GM21447 (cell line): Measurements from ENCODE around the gene SH2D3A.

Source experiments
- ATAC-seq: cut with Tn5 transposase; IDR thresholded peaks from one replicate; pipeline ENCODE4 v1.9.1; 2021; ENCODE audit not compliant: unreplicated experiment

SH2D3A gene

DNA sequence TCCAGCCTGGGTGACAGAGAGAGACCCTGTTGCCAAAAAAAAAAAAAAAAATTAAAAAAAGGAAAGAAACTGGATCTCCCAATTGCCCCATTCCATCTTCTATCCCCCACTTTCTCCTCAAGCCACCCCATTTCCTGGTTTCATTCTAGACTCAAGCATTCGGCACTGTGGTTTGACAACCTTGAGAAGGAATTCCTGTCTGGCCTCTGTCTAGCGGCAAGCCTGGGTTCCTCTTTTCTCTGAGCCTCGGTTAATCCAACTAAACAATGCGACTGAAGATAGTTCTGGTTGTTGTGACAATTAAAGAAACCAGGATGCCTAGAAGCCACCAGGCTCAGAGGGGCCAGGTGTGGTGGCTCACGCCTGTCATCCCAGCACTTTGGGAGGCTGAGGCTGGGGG lies 43.5 kb downstream of the SH2D3A start:
- no peak for ATAC-seq

DNA sequence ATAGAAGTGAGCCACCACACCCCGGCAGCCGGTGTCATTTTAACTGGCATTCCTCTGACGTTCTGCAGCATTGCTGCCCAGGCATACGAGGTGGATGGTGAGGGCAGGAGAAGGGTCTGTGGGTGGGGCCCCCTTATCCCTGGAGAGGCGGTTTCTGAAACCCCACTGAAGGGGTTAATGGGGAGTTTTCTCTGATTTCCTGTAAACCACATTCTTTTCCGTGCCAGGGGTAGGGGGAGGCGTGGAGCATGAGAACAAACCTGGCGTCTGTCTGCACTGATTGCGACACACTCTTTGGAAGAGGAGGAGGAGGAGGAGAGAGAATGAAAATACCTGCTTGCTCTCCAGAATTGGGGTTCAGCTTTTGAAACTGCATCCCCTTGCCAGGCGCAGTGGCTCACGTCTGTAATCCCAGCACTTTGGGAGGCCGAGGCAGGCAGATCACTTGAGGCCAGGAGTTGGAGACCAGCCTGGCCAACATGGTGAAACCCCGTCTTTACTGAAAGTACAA lies 44.1 kb downstream of the SH2D3A start:
- ATAC-seq: no peak

DNA sequence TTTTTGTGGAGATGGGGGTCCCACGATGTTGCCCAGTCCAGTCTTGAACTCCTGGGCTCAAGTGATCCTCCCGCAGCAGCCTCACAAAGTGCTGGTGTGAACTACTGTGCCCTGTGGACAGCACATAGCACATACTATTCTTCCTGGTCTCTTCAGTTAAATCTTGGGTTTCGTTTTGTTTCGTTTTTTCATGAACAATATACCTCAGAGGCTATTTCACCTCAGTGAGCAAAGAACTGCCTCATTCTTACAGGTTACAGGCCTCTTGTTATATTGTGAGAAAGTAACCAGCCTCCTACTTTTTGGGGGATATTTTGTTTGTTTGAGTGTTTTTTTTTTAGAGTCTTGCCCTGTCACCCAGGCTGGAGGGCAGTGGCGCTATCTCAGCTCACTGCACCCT lies 45.5 kb downstream of the SH2D3A start:
- ATAC-seq: no peak

DNA sequence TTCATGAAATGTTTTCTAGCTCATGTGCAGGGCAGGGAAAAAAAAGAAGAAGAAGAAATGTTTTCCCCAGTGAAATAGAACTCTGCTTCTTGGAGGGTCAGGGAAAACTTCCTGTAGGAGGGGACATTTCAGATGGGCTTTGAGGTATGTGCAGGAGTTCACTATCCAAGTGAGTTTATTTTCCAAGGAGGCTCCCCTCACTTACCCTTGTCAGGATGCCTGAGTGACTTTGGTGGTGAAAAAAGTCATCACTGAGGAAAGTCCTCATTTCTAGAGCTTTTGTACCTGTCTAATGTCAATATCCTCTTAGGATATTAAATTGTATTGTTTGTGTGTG lies 46.1 kb downstream of the SH2D3A start:
- ATAC-seq: no peak

DNA sequence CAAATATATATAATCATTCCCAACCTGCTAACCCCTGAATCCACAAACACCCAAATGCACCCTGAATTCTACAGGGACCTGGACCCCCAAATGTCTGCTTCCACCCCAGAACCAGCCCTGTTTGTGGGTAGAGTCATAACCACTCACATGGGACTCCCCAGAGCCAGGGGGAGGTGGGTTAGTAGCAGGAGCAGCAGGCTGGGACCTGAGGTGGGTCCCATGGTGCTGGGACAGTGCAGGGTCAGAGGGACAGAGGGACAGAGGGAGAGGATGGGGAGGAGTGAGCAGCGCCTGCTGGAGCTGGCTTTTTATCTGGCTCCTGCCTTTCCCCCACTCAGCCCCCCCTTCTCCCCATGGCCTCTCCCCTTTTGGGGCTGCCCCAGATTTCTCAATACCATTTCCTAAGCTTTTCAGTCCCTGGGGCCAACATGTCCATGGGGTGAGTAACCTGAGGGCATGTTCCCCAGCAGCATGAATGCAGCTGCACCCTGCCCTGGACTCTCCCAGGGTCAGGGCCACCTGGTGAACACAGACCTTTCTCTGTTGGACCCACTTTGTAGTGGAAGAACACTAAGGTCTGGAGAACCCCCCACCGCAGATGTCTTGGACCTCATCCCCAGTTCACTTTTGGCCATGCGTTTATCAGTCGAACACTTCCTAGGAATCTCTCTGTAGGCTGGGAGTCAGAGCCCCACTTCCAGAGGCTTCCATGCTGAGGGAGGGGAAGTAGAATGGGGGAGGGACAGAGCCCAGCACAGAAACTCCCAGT lies 46.7 kb downstream of the SH2D3A start, which contains the start of gene C3:
Gene C3 (minus strand): TSS at position 282 of the 769 bp plus-strand sequence. CDS start 61 bp downstream, at position 221.
- no peak for ATAC-seq

DNA sequence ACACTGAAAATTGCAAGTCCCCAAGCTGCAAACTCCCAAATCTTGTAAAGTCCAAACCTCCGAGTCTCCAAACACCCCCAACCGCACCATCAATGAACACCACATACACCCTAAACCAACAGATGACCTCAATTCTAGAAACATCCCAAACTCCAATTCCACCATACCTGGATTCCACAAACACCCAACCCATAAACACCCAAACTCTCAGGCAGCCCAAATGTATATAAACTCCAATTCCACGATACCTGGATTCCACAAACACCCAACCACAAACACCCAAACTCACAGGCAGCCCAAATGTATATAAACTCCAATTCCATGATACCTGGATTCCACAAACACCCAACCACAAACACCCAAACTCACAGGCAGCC lies 47.3 kb downstream of the SH2D3A start:
- ATAC-seq: no peak

DNA sequence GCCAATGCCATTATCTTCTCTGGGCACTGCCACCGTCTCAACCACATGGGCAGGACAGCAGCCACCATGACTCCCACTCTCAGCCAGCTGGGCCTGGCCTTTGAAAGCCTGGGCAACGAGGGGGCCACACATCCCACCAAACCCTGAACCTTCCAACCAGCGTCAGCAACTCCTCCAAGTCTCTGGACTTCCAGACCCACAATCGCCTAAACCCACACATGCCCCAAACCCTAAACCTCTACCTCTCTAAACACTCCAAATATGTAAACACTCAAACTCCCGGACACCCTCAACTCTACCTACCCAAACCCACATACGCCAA lies 47.7 kb downstream of the SH2D3A start:
- ATAC-seq: no peak

DNA sequence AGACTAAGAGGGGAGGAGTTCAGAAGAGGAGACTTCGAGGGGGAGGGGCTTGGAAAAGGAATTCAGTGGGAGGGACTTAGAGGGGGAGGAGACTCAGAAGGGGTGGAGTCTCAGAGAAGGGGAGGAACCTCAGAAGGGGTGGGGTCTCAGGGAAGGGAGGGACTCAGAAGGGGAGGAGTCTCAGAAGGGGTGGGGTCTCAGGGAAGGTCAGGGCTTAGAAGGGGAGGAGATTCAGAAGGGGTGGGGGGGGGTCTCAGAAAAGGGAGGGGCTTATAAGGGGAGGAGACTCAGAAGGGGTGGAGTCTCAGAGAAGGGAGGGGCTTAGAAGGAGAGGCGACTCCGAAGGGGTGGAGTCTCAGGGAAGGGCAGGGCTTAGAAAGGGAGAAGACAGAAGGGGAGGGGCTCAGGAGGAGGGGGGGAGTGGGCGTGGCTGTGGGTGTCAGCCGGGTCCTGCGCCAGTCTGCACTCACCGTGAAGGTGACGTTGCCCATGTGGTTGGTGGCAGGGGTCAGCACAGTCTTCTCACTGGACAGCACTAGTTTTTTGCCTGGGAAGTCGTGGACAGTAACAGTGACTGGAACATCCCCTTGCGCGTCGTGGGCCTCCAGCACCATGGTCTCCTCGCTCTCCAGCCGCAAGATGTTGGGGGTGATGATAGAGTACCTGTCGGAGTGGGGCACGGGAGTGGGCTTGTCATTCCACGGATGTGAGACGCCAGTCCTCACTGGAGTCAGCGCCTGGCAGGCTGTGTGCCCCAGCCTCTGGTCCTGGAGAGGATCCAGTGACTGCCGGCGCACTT lies 48.3 kb downstream of the SH2D3A start:
- no peak for ATAC-seq

DNA sequence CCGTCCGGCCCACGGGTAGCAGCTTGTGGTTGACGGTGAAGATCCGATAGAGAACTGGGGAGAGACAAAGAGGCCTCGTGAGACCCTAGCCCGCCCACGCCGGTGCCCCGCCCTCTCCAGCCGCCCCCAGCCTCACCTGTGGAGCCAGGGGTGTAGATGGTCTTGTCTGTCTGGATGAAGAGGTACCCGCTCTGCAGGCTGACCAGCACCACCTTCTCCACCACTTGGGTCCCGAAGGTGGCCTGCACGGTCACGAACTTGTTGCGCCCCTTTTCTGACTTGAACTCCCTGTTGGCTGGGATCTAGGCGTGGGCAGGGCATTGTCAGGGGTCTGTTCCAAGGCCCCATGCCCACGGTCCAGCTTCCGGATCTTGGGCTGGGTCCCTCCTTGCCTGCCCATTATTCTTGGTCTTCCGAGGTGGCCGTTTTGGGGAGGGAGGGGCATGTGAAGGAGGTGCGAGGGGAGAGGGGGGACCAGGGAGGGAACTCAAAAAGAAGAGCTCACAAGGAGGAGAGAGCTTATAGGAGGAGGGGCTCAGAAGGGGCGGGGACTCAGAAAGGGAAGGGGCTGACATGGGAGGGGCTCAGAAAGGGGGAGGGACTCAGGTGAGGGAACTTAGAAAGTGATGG lies 49.0 kb downstream of the SH2D3A start:
- ATAC-seq: no peak

DNA sequence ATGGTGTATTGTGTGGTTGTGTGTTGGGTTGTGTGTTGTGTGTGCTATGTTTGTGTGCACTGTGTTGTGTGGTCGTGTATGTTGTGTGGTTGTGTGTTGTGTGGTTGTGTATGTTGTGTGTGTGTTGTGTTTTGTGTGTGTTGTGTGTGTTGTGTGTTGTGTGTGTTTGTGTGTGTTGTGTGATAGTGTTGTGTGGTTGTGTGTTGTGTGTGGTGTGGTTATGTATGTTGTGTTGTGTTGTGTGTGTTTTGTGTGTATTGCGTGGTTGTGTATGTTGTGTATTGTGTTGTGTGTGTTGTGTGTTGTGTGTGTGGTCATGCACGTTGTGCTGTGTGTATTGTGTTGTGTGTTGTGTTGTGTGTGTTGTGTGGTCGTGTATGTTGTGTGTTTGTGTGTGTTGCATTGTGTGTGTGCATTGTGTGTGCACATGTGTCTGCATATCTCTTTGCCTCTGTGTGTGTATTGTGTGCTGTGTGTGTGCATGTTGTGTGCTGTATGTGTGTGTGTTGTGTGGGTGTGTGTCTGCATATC lies 49.7 kb downstream of the SH2D3A start:
- ATAC-seq: no peak

DNA sequence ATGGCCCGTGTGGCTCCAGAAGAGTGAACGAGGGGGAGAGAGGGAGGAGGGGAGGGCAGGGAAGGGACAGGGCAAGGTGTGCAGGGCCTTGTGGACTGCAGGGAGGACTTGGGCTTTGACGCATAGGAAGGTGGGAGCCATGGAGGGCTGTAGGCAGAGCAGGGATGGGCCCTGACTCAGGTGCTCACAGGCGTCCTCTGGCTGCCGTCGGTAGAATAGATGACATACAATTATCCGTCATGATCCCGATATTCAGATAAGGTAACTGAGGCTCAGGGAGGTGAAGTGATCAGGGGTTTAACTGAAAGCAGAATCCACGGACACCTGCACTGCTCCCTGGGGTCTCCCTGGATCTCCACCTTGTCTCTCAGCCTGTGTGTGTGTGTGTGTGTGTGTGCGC lies 50.2 kb downstream of the SH2D3A start:
- ATAC-seq: no peak

DNA sequence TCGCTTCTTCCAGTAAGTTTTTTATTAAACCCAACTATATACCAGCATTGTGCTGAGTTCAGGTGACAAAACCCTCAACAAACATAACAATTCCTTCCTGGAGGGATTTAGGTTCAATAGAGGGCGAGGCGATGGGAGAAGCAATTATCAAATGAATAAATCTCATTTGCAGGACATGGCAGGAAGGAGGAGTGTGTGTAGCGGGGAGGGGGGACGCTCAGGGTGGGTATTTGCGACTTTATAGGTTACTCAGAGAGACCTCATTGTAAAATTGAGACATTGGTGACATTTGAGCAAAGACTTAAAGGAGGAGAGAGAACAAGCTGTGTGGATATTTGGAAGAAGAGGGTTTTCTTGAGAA lies 50.6 kb downstream of the SH2D3A start:
- ATAC-seq: no peak

DNA sequence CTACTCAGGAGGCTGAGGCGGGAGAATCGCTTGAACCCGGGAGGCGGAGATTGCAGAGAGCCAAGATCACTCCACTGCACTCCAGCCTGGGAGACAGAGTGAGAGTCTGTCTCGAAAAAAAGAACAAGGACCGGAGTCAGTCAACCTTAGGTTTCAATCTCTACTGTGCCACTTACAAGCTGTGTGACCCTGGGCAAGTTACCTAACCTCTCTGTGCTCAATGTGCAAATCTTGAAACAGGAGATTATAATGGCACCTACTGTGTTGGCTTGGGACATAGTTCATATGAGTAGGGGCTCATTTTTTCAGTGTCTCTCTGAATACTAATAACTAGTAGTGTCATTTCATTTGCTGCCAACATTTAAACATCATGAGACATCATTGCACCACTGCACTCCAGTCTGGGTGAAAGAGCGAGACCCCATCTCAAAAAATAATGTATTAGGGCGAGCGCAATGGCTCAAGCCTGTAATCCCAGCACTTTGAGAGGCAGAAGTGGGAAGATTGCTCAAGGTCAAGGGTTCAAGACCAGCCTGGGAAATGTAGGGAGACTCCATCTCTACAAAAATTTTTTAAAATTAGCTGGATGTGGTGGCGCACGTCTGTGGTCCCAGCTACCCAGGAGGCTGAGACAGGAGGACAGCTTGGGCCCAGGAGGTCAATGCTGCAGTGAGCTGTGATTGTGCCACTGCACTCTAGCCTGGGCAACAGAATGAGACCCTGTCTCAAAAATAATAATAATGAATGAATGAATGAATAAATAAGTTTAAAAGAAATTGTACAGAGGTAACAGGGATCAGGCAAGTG lies 52.3 kb downstream of the SH2D3A start:
- ATAC-seq: no peak

DNA sequence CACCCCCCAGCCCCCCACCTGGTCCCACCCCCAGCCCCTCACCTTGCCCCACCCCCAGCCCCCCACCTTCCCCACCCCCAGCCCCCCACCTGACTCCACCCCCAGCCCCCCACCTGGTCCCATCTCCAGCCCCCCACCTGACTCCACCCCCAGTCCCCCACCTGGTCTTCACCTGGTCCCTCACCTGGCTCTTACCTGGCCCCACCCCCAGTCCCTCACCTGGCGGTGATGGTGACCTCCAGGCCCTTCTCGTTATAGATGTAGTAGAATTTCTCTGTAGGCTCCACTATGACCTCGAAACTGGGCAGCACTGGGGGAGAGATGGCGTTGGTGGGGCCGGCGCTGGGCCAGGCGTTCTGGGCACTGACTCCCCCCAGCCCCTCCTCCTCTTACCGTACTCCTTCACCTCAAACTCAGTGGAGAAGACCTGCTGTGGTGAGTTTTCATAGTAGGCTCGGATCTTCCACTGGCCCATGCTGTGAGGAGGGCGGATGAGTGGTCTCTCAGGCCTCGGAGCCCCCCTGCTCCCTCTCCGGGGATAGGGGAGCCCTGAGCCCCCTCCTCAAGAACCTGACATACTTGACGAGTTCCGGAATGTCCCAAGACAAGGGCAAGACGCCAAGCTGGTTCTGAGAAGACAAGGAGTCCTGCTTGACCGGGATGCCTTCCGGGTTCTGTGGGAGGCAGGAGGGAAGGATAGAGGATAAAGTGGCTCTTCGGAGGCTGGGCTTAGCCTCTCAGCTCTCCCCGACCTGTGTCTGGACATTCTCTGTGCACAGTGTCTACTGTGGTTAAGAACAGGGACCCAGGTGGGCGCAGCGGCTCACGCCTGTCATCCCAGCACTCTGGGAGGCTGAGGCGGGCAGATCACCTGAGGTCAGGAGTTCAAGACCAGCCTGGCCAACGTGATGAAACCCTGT lies 53.2 kb downstream of the SH2D3A start:
- no peak for ATAC-seq

DNA sequence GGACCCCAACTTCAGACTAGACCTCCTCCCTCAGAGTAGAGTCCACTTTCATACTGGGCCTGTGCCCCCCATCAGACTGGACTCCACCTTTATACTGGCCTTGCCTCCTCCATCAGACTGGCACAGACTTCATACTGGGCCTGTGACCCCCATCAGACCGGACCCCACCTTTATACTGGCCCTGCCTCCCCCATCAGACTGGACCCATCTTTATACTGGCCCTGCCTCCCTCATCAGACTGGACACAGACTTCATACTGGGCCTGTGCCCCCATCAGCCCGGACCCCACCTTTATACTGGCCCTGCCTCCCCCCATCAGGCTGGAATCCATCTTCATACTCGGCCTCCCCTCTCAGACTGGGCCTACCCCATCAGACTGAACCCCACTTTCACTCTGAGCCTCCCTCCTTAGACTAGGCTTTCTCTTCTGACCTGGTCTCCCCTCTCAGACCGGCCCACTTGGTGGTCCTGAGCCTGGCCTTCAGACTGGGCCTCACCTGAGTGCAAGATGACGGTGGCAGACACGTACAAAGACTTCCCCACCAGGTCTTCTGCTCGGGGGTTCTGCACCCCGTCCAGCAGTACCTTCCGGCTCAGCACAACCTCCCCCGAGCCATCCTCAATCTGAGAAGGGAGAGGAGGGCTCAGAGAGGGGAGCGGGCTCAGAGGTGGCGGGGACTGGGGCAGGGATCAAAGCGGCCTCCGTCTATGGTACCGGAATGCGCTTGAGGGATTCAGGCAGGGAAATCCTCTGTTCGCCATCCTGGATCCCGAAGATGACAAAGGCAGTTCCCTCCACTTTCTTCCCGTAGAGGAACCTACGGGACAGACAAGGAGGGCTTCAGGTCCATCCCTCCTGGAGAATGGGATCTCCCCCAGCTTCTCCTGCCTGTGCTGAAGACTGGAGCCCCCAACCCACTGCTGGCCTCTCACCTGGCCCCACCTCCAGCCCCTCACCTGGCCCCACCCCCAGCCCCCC lies 54.3 kb downstream of the SH2D3A start:
- no peak for ATAC-seq

DNA sequence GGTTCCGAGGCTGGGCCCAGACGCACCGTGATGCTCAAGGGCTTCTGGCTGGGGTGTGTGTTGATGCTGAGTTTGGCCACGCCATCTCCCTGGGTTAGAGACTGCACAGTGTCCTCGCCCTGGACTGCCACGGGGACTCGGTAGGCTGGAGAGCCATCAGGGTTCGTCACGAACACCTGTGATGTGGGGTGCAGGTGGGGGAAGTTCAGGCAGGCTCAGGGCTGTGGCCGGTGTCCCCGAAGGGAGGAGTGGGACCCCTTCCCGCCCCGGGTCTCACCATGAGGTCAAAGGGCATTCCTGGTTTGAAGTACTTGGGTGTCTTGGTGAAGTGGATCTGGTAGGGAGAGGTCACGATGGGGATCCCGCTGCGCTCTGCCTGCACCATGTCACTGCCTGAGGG lies 55.0 kb downstream of the SH2D3A start:
- no peak for ATAC-seq

DNA sequence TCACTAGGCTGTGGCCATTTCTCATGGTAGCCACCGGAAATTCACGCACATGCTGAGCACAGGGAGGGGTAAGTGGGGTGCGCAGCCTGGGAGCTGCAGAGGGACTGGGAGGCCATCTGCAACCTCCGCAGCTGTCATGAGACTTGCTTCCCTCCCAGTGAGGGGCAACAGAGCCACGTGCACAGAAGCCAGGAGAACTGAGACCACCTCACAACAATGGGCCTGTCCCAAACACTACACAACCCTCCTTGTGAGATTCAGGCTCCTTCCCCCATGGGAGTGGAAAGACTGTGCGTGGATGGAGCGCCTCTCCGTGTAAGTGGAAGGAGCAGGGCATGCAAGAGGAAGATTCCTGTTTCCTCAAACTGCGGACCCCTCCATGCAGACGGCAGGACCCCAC lies 55.6 kb downstream of the SH2D3A start:
- ATAC-seq: no peak

DNA sequence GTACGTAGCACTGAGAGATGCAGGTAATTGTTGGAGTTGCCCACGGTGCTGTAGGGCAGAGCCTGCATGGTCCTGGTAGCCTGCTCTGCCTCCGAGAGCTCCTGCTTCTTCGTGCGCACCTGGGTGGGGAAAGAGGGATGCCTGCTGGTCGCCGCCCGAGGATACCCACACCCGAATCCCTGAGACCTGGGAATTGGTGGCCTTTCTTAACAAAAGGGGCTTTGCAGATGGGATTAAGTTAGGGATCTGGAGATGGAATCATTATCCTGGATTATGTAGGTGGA lies 56.2 kb downstream of the SH2D3A start:
- no peak for ATAC-seq
